HepG2 (cell line): Measurements from ENCODE around the gene RNF208. TPM values are rescaled to one million over a fixed set of nuclear protein-coding genes. Genes with fewer than 3 reads are reported as not detected.

Source experiments
- AFF4 ChIP-seq: sonication (generic); formaldehyde crosslinking; IDR thresholded peaks from 2 replicates; pipeline ENCODE4 v1.4.0; 2020; ENCODE audit warnings: missing genetic modification reagents
- ATAD3A ChIP-seq: sonication (generic); formaldehyde crosslinking; IDR thresholded peaks from 2 replicates; pipeline ENCODE4 v1.4.0; 2020; ENCODE audit warnings: missing genetic modification reagents
- BCL6 ChIP-seq: IDR thresholded peaks from 2 replicates; pipeline ENCODE4 v1.6.1; 2016; ENCODE audit warnings: missing genetic modification reagents, missing compliant biosample characterization
- CEBPB ChIP-seq: IDR thresholded peaks from 2 replicates; pipeline ENCODE4 v1.6.1; 2011; ENCODE audit warnings: low read depth, low read length, improper control_type of control experiment, borderline replicate concordance
- FOXP1 ChIP-seq, 2 experiments: fragments of 450-650 bp in 1 of 2; IDR thresholded peaks; 2 replicates each; pipeline ENCODE4 v1.6.1; 2017 to 2018; ENCODE audit warnings: antibody characterized with exemption in 1 of 2
- NFE2L1 ChIP-seq: sonication (generic); formaldehyde crosslinking; IDR thresholded peaks from 2 replicates; pipeline ENCODE4 v1.4.0; 2020; ENCODE audit warnings: missing genetic modification reagents, mild to moderate bottlenecking, borderline replicate concordance
- NFYC ChIP-seq: IDR thresholded peaks from 2 replicates; pipeline ENCODE4 v1.6.1; 2016; ENCODE audit warnings: missing genetic modification reagents, missing compliant biosample characterization
- RXRB ChIP-seq: IDR thresholded peaks from 2 replicates; pipeline ENCODE4 v1.6.1; 2016; ENCODE audit warnings: borderline replicate concordance, missing genetic modification reagents, missing compliant biosample characterization
- SATB2 ChIP-seq: sonication (generic); formaldehyde crosslinking; IDR thresholded peaks from 2 replicates; pipeline ENCODE4 v1.5.0; 2020; ENCODE audit warnings: missing genetic modification reagents
- SIX1 ChIP-seq: sonication (generic); formaldehyde crosslinking; IDR thresholded peaks from 2 replicates; pipeline ENCODE4 v1.4.0; 2020; ENCODE audit warnings: missing genetic modification reagents, borderline replicate concordance
- SNAPC5 ChIP-seq: sonication (generic); formaldehyde crosslinking; IDR thresholded peaks from 2 replicates; pipeline ENCODE4 v1.8.1; 2023; ENCODE audit warnings: mild to moderate bottlenecking, missing genetic modification reagents, borderline replicate concordance
- TCF7 ChIP-seq: sonication (generic); IDR thresholded peaks from 2 replicates; pipeline ENCODE4 v1.6.1; 2016; ENCODE audit warnings: antibody characterized with exemption, low read depth
- ZBTB21 ChIP-seq: sonication (generic); formaldehyde crosslinking; IDR thresholded peaks from 2 replicates; pipeline ENCODE4 v1.4.0; 2020; ENCODE audit warnings: missing genetic modification reagents
- ZMYM3 ChIP-seq: sonication (generic); formaldehyde crosslinking; IDR thresholded peaks from 2 replicates; pipeline ENCODE4 v1.5.1; 2020; ENCODE audit warnings: mild to moderate bottlenecking, missing genetic modification reagents
- ZNF318 ChIP-seq: sonication (generic); formaldehyde crosslinking; IDR thresholded peaks from 2 replicates; pipeline ENCODE4 v1.4.0; 2020; ENCODE audit warnings: mild to moderate bottlenecking, missing genetic modification reagents
- ZNF547 ChIP-seq: sonication (generic); formaldehyde crosslinking; IDR thresholded peaks from 2 replicates; pipeline ENCODE4 v1.5.1; 2020; ENCODE audit warnings: mild to moderate bottlenecking, missing genetic modification reagents
- ZNF850 ChIP-seq: sonication (generic); formaldehyde crosslinking; conservative IDR thresholded peaks from 2 replicates; pipeline ENCODE4 v1.9.0; 2021; ENCODE audit warnings: mild to moderate bottlenecking, missing genetic modification reagents
- polyA plus RNA-seq, 8 experiments: library from polyadenylated mRNA; depleted of rRNA in 3 of 8; stranded (reverse) in 7 of 8; unstranded in 1 of 8; fragments of >200 nt; fragmentation: Illumina TruSeq in 4 of 8; extraction: Trizol in 4 of 8; gene quantifications; 2 replicates each; pipeline versions ENCODE4 v1.2.1 to v1.2.3, GENCODE V29; 2011 to 2016; ENCODE audit warnings: low read depth in 4 of 8, missing spikeins in 1 of 8, mixed read lengths in 1 of 8; ENCODE audit not compliant: insufficient read depth in 1 of 8
- total RNA-seq, 5 experiments: library from RNA; depleted of rRNA; stranded (reverse); fragments of >200 nt; fragmentation: Illumina TruSeq; extraction: Trizol; gene quantifications; 2 replicates each; pipeline ENCODE4 v1.2.3, GENCODE V29; 2016; ENCODE audit warnings: low read depth in 1 of 5

RNF208 gene
- total and polyA plus RNA-seq, 2 of the 13 experiments (the other 11 are each of a cell fraction or from before 2014, with no cell fraction given) = 1.6 to 2.1 TPM

- TF ChIP-seq SATB2 (CRISPR knock-in tag) = 0 out of 2 replicates have a peak, but pooled peaks have one; percentile 29
- TF ChIP-seq ZNF547 = peak; percentile 72
- no peak for TF ChIP-seq CEBPB
- TF ChIP-seq NFYC = 0 out of 2 replicates have a peak, but pooled peaks have one; percentile 26
- peak; percentile 19; the same call in 1 of the 2 replicates for TF ChIP-seq RXRB (CRISPR knock-in tag)
- TF ChIP-seq SNAPC5 (CRISPR knock-in tag) = no peak
- TF ChIP-seq ZMYM3 = no peak
- no peak for TF ChIP-seq AFF4
- no peak for TF ChIP-seq ZNF318 (CRISPR knock-in tag)
- TF ChIP-seq TCF7 = no peak
- no peak for TF ChIP-seq SIX1
- TF ChIP-seq ZNF850 (CRISPR knock-in tag) = 0 out of 2 replicates have a peak, but pooled peaks have one; percentile 70
- TF ChIP-seq BCL6 = 0 out of 2 replicates have a peak, but pooled peaks have one; percentile 23
- no peak for TF ChIP-seq FOXP1 (IDR thresholded peaks at IDR 0.05)
- no peak for TF ChIP-seq FOXP1 (CRISPR knock-in tag; IDR thresholded peaks at IDR 0.05)
- no peak for TF ChIP-seq NFE2L1
- no peak for TF ChIP-seq ATAD3A (CRISPR knock-in tag)
- TF ChIP-seq ZBTB21 (CRISPR knock-in tag) = no peak
These were observed 16.6 kb downstream of the RNF208 start, which contains the start of the genes NDOR1 and TMEM203 (continued) for GRCh38 chr9:137205126-137206069.
